Hematopoietic multipotent progenitor cell (in vitro differentiated cells): Measurements from ENCODE around the gene LRIG1. TPM values are rescaled to one million over a fixed set of nuclear protein-coding genes. Genes with fewer than 3 reads are reported as not detected.

Experiments used
- DNase-seq, 3 donors: peaks; one replicate each; pipeline ENCODE4 v3.0.0-alpha.2; 2011 to 2015; ENCODE audit warnings: low read depth in 2 of 3, low spot score in 2 of 3
- total RNA-seq: library from RNA; depleted of rRNA; stranded (reverse); fragments of >200 nt; gene quantifications from one replicate; pipeline ENCODE4 v1.2.3, GENCODE V29; 2012

LRIG1 gene
- total RNA-seq, 1 donor, result 12.9 TPM

DNA sequence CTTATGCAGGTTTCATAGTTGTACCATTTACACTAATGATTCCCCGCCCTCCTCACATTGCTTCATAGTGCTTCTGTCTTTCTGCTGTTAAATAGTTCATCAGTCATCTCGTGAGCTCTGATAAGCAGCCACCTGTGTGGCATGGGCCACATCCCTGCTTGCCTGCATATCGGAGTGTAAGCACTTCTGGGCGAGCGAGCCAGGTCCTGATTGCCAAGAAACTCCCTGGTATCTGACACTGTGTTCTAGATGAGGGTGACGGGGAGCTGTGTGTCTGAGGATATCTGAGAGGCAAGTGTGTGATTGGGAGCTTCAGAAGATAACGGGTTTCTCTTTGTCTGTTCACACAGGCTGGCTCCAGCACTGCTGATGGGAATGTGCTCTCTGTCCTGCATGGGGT, 130.6 kb downstream of the LRIG1 start:
- no peak for DNase-seq

DNA sequence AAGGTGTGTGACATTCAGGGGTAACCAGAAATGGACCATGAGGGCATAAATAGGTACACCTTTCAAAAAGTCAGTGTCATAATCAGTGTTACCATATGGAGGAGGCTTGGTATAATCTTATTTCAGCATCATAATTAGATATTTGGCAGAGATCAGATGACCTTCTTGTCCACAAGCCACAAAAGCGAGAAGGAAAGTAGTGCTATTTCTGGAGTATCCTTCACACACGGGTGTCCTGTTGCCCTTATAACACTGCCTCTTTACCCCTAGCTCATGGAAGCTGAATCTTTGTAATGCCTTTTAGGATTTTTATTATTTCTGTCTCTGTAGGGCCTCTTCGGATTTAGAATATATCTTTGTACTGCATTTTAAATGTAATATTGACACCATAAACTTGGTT, 132.8 kb downstream of the LRIG1 start:
- no peak for DNase-seq

DNA sequence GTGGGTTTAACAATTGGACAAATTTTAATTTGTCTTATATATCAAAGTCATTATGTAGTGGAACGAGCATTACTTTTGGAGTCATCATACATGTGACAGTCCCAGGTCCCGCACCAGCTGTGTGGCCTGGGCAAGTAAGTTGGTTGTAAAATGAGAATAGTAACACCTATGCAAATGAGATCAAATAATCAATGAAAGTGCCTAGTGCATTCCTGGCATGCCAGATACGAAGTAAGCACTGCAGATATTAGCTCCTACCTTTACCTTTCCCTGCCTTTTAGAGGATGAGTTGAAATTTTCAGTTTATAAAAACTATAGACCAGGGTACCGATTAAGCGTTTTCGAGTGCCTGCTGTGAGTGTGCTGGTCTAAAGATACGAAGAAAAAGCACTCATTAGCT, 134.1 kb downstream of the LRIG1 start:
- DNase-seq, result no peak

DNA sequence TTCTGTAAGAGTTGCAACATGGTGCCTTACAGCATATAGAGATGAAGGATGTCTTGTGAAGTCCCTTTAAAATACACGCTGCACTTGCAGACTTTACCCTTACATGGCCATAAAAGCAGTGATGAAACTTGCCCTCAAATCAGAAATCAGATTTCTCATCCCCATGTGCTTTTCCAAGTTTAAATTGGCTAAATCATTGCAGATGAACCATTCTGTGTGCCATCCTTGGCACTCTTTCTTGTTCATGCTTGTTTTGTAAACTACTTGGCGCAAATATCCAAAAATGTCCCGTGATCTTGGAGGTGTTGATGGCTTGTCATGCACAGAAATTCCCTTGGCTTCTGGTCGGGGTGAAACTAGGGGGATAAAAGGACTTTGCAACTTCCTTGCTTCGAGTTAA, 135.7 kb downstream of the LRIG1 start:
- DNase-seq, result no peak

DNA sequence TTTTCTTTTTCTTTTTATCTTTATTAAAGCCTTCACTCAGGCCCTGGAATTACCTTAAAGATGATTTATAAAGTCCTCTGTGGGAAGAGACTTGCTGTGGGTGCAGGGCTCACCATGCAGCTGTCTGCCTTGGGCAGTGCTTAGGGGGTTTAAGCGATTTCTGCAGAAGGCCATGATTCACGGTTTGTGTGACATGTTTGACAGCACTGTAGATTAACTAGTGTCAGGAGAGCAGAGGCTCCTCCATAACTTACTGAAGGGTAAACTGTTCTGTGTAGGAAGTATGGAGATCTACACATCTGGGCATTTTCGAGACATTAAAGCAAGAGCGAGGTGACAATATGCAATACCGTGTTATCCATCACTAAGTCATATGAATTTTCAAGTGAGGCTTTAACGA, 137.7 kb downstream of the LRIG1 start:
- DNase-seq, result no peak

DNA sequence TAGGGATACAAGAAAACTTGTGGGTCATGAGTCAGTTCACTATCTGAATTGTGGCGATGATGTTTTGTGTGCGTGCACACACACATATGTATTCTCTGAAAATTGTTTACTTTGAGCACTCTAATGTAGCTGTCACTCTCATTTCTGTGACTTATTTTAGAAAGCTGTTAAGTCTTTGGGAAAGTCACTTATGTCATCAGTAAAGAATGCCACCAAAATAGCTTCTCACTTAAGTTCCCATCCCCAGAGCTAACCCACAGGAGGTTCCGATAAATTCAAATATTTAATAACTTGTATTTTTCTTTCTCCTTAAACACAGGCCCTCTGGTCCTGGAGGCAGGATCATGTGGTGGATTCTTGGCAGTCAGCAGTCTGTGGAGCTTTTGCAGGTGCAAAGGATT, 138.3 kb downstream of the LRIG1 start:
- DNase-seq, result no peak

DNA sequence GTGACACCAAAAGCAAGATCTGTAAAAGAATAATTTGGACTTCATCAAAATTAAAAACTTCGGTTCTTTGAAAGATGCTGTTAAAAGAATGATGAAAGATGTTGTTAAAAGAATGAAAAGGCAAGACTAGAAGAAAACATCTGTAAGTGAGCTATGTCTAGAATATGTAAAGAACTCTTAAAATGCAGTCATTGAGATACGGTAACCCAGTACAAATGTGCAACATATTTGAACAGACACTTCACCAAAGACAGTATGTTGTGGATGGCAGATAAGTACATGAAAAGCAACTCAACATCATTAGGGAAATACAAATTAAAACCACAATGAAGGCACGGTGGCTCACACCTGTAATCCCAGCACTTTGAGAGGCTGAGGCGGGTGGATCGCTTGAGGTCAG, 139.5 kb downstream of the LRIG1 start:
- DNase-seq, result no peak

DNA sequence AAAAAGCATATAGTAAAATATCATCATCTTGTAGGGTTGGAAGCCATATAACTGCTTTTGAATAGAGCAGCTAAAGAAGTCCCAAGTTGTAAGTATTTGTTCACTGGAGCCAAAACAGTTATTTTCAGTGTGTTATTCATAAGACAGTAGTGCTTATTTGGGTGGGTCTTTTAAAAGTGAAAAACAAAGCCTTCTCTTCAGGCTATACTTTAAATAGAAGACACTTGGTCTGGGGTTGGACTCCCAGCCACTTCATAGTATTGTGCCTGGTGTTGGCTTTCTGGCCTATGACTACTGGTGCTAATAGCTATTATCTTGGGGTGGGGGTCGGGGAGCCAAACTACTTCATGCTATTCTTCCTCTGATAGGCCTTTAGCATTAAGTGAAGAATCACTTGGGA, 144.8 kb downstream of the LRIG1 start:
- no peak for DNase-seq

DNA sequence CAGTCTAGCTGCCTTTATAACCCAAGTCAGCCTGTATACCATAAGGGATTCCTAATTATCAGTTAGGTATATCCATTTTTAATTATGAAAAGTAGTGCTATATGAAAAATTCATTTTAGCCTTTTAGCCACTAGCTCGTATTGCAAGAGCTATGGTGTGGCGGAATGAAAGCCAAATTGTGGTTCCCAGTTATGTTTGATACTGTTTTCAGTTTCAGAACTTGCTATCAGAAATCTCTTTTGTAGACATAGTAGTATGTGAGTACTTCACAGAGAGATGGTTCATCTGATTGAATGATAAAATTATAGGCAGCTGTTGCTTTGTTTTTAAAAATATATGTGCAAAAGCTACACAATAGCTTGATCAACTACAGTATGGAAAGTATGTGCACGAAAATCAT, 145.4 kb downstream of the LRIG1 start:
- DNase-seq, result no peak

DNA sequence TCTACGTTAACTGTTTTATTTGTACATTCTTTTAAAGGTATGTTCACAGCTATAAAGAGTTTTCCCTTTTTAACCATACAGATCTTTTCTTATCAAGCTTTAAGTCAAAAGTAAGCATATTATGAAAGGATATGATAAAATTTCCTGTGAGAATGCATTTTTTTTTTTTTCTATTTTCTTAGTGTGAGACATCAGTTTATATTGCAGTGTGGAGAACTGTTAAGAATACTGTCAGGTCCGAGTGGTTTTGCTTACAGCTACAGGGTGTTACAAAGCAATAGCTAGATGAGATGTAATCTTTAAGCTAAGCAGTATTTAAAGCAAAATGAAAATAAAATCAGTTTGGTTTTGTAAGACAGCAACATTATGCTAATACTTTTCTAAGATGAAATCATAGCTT, 146.8 kb downstream of the LRIG1 start:
- DNase-seq, result no peak

DNA sequence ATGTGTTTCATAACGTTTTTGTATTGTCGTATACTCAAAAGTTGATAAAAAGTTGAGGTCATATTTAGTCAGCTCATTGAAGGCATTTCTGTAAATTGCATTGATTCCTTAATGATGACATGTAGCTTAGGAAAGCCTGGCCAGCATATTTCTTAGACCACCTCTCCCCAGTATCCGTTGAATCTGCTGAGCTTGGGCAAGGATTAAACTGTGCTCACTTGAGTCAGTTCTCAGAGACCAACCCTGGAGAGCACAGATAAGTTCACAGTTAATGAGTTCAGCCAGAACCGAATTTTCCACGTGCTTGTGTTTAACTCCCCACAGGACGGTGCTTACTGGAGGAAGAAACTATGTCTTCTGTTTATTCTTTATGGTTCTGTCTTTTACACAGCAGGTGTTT, 147.3 kb downstream of the LRIG1 start:
- DNase-seq, result no peak

DNA sequence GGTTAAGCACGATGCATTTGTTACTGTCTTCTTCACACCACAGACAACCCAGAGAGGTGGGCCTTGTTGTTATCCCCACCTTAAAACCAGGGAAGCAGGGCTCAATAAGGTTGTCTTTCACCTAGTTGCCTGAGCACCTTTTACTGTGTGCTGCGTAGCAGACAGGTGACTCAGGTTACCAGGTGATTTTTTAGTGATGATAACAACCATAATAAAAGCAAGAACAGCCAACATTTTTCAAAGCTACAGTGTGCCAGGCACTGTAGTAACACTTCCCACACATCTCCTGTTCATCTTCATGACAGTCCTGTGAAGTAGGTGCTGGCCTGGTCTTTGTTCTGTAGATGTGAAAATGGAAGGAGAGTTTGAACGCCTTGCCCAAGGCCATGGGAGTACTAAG, 147.8 kb downstream of the LRIG1 start:
- no peak for DNase-seq

DNA sequence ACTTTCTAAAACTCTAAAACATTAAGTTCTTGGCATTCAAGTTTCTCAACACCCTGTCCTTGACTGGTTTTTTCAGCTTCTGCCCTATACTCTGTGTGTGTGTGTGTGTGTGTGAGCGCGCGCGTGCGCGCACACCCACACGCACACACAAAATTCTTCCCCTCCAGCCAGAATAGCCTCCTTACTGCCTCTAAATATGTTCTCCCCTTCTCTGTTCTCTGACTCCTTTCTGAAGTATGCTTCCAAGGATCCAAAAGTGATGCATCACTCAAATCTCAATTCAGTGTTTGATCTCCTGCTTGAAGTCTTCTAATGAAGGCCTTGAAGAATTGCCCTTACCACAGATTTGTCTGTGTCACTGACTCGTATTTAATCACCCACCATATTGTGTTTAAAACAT, 150.2 kb downstream of the LRIG1 start:
- no peak for DNase-seq

DNA sequence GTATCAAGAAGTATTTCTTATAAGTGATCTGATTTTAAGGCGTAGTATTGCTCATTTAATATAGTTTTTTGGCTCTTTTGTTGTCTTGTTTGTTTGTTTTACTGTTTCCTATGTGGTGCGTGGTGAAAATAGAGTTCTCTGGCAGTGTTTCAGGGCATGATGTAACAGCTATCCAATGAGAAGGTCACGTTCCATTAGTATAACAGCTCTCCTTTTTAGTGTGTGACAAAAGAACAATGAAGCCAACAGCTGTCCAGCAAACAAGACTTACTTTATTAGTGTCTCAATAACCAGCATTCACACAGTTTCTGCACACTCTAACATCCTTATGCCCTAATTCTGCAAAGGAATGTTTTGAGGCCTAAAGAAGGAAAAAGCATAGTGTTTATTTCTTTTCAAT, 152.1 kb downstream of the LRIG1 start:
- DNase-seq, result no peak

DNA sequence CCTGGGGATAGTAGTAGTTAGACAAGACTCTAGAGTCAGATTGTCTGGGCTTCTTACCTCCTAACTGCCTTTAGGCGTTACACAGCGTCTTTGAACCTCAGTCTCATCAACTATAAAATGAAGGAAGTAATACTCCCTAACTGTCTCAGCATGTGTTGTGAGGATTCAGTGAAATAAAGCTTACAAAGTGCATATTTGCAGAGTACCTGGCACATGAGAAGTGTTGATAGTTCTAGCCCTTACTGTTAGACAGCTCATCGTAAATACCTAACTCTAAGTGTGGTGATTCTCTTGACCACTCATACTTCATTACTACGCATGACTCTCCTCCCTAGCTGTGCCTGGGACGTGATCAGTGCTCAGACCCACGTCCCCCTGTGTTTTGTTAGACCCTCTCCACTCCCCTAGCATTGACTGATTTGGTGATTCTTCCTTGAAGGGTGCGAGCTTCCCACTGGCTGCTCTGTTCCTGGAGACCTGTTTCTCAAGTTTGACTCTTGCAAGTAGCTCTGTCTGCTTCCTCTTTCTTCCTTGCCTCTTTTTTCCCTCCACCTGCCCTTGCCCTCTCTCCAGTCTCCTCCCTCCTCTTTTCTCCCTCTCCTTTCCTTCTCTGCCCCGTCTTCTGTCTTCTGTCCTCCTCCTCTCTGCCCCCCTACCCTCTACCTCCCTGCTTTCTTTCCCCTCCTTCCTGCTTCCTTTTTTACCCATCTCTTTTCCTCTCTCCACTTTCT, 155.8 kb downstream of the LRIG1 start:
- no peak for DNase-seq

DNA sequence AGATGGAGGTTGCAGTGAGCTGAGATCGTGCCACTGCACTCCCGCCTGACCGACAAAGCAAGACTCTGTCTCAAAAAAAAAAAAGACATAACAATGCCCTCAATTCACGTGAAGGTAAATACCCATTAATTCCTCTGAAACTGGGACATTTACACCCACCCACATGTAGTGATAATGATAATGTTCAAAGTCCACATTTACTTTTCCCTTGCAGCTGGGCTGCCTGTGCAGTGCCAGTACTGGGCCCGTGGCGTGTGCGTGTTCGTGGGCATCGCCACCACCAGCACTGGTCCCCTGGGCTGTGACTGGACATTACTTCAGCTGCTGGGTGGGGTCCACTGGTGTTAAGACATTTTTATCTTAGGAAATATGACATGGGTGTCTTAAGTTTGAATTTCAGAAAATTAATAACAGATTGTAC, 156.4 kb downstream of the LRIG1 start:
- no peak for DNase-seq

DNA sequence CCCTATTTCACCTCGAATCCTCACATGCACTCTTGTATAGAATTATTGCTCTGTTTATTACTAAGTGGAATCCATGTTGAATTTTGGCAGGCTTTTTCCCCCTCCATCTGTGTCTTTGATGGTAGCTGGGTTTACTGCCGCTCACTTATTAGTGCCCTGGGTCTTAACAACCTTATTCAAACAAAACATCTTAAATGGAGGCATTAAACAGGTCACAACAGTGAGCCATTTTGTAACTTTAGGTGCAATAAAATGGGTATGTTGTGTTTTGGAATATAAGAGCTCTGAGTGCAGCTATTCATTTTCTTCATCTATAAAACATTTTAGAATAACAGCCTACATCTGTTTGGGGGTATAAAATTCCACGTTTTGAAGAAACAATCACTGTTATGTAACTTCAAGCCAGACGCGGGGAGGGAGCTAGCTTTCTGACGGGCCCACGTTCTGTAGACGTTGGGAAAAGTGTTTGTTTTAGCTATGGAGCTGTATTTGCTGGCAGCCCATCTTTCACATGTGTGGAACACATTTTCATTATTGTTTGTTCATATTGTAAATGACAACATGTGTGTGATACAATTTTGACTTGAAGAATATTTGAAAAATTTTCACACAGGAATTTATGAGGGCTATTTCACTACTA, 158.0 kb downstream of the LRIG1 start:
- DNase-seq, result no peak

DNA sequence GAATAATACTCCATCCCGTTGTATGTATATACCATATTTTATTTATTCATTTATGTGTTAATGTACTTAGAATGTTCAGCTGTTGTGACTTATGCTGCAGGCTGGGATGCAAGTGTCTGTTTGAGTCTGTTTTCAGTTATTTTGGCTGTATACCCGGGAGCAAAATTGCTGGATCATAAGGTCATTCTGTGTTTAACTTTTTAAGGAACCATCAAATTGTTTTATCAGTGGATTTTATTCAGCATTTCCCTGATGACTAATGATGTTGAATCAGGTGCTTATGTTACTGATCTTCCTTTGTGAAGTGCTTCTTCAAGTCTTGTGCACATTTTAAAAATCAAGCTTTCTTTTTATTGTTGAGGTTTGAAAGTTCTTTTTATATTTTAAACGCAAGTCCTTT, 161.9 kb downstream of the LRIG1 start:
- DNase-seq, result no peak

DNA sequence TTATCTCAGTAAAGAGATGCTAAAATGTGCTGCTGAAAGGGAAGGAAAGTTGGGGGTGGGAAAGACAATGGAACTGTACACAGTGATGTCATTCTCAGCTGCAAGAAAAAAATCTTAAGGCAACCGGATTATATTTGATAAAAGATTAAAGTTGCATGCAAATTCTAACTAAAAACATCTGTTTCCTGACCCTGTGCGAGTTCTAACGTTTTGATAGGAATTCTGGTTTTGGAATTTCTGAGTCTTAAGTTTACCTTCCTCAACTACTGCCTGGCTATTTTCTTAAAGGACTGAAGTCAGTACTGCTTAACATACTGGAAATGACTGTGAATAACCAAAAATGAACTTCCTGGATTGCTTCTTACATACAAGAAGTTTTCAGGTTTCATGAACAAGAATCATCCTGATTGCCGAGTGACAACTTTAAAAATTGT, 164.5 kb downstream of the LRIG1 start:
- DNase-seq, result peak in 1 of 3 donors; percentile 1

DNA sequence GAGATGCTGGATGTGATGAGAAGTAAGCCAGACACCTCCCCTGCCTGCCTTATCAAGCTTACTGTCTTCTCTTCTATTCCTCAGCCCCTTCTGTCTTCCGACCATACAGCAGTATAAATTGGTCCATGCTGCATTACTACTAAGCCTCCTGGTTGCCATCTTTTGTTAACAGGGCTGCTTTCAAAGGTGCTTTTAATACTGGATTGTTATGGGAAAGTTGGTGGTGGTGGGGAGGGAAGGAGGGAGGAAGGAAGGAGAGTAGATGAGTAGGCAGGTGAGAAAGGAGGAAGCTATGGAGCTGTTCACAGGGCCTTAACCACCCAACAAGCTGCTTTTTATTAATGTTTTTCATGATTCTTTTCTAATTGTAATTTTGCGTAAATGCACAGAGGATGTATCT, 165.2 kb downstream of the LRIG1 start:
- DNase-seq, result no peak
